KOPT-K1 (cell line): ENCODE data around the gene AP2A1.
A peak's percentile ranks its signal among the peaks of the same experiment; 100 is the strongest.

ENCODE experiments used
- H3K27ac ChIP-seq: fragments of 200-600 bp; sonication (generic); 2 replicates; pipeline ENCODE4 v1.5.1; 2016; ENCODE audit warnings: antibody characterized with exemption, mild to moderate bottlenecking, low read depth, low read length; ENCODE audit not compliant: poor library complexity, severe bottlenecking
- H3K36me3 ChIP-seq: fragments of 200-600 bp; sonication (generic); 2 replicates; pipeline ENCODE4 v1.5.1; 2017; ENCODE audit warnings: antibody characterized with exemption, mild to moderate bottlenecking, low read length, moderate library complexity; ENCODE audit not compliant: insufficient read depth
- H3K9me3 ChIP-seq: fragments of 200-600 bp; sonication (generic); 2 replicates; pipeline ENCODE4 v1.5.1; 2017; ENCODE audit warnings: antibody characterized with exemption, low read length, mild to moderate bottlenecking; ENCODE audit not compliant: insufficient read depth, poor library complexity, severe bottlenecking

The AP2A1 gene

GRCh38 chr19:49827034-49827433, 60.2 kb downstream of the AP2A1 start:
- H3K27ac ChIP-seq: no peak overlapping the region
- peaks cover 52% of the 10 kb centered on the region for H3K36me3 ChIP-seq

GRCh38 chr19:49829200-49829599, 62.4 kb downstream of the AP2A1 start:
- Histone ChIP-seq H3K27ac (no peak overlapping the region), H3K36me3 (peaks cover 57% of the 10 kb centered on the region), H3K9me3 (no peaks in the 10 kb centered on the region)

More at GRCh38 chr19:49827034-49827433, 60.2 kb downstream of the AP2A1 start:
- H3K9me3 ChIP-seq: no peaks in the 10 kb centered on the region

- H3K9me3 ChIP-seq: no peaks in the 10 kb centered on the region
- H3K36me3 ChIP-seq: peaks cover 57% of the 10 kb centered on the region
- no peak overlapping the region for H3K27ac ChIP-seq
These were observed 62.9 kb downstream of the AP2A1 start for GRCh38 chr19:49829721-49830120.

- peaks cover 67% of the 10 kb centered on the region for H3K36me3 ChIP-seq
- no peaks in the 10 kb centered on the region for H3K9me3 ChIP-seq
- no peak overlapping the region for H3K27ac ChIP-seq
These were observed 64.0 kb downstream of the AP2A1 start for GRCh38 chr19:49830766-49831165.

GRCh38 chr19:49831592-49831991, 64.8 kb downstream of the AP2A1 start:
- H3K27ac ChIP-seq: no peak overlapping the region
- no peaks in the 10 kb centered on the region for H3K9me3 ChIP-seq
- peaks cover 75% of the 10 kb centered on the region for H3K36me3 ChIP-seq

GRCh38 chr19:49832556-49832955, 65.8 kb downstream of the AP2A1 start:
- peaks cover 76% of the 10 kb centered on the region for H3K36me3 ChIP-seq
- peak overlapping the region; percentile 47 for H3K27ac ChIP-seq
- no peaks in the 10 kb centered on the region for H3K9me3 ChIP-seq

- H3K36me3 ChIP-seq: peaks cover 86% of the 10 kb centered on the region
- no peak overlapping the region for H3K27ac ChIP-seq
These were observed 66.8 kb downstream of the AP2A1 start for GRCh38 chr19:49833599-49833998.

GRCh38 chr19:49835562-49835961, 68.8 kb downstream of the AP2A1 start:
- no peaks in the 10 kb centered on the region for H3K9me3 ChIP-seq
- H3K36me3 ChIP-seq: peaks cover 97% of the 10 kb centered on the region
- H3K27ac ChIP-seq: no peak overlapping the region

More at GRCh38 chr19:49833599-49833998, 66.8 kb downstream of the AP2A1 start:
- no peaks in the 10 kb centered on the region for H3K9me3 ChIP-seq

- Histone ChIP-seq H3K27ac (no peak overlapping the region), H3K9me3 (no peaks in the 10 kb centered on the region), H3K36me3 (peaks cover 95% of the 10 kb centered on the region)
These were observed 69.6 kb downstream of the AP2A1 start for GRCh38 chr19:49836176-49837008.

GRCh38 chr19:49837009-49837310, 70.2 kb downstream of the AP2A1 start:
- no peaks in the 10 kb centered on the region for H3K9me3 ChIP-seq
- no peak overlapping the region for H3K27ac ChIP-seq
- H3K36me3 ChIP-seq: peaks cover 89% of the 10 kb centered on the region

- Histone ChIP-seq H3K27ac (no peak overlapping the region), H3K36me3 (peaks cover 85% of the 10 kb centered on the region), H3K9me3 (no peaks in the 10 kb centered on the region)
These were observed 70.6 kb downstream of the AP2A1 start for GRCh38 chr19:49837425-49837824.

GRCh38 chr19:49838885-49839588, 72.2 kb downstream of the AP2A1 start:
- H3K36me3 ChIP-seq: peaks cover 69% of the 10 kb centered on the region
- no peak overlapping the region for H3K27ac ChIP-seq

GRCh38 chr19:49839713-49840112, 72.9 kb downstream of the AP2A1 start:
- H3K27ac ChIP-seq: no peak overlapping the region
- H3K9me3 ChIP-seq: no peaks in the 10 kb centered on the region
- peaks cover 62% of the 10 kb centered on the region for H3K36me3 ChIP-seq

More at GRCh38 chr19:49838885-49839588, 72.2 kb downstream of the AP2A1 start:
- no peaks in the 10 kb centered on the region for H3K9me3 ChIP-seq

- no peaks in the 10 kb centered on the region for H3K9me3 ChIP-seq
- peaks cover 56% of the 10 kb centered on the region for H3K36me3 ChIP-seq
- no peak overlapping the region for H3K27ac ChIP-seq
These were observed 73.5 kb downstream of the AP2A1 start for GRCh38 chr19:49840321-49840720.

GRCh38 chr19:49840736-49841249, 74.0 kb downstream of the AP2A1 start:
- no peak overlapping the region for H3K27ac ChIP-seq
- no peaks in the 10 kb centered on the region for H3K9me3 ChIP-seq
- peaks cover 51% of the 10 kb centered on the region for H3K36me3 ChIP-seq
